AG04449 (cell line): ENCODE results near the gene SSX4.
"Not testable (repeated sequence)": the region's sequence is repeated elsewhere in the genome, so short reads cannot be mapped to it uniquely, and the experiment has no call there.

Experiments
- CTCF ChIA-PET: fragments of 350-600 bp; formaldehyde crosslinking; extraction: SDS; loops from one replicate; lab custom pipeline; 2021; ENCODE audit warnings: antibody characterized with exemption; lab: Yijun Ruan, JAX
- POLR2A ChIA-PET: fragments of 400-600, 350-600 bp; formaldehyde crosslinking; extraction: SDS; loops from one replicate; lab custom pipeline; 2020; ENCODE audit warnings: antibody characterized with exemption, inconsistent platforms; lab: Yijun Ruan, JAX
- DNase-seq: peaks from one replicate; pipeline ENCODE4 v3.0.0-alpha.2; 2010; ENCODE audit warnings: low read depth, low spot score
- H3K4me3 ChIP-seq: 2 replicates; pipeline ENCODE4 v1.5.1; 2011; ENCODE audit warnings: low read depth, mild to moderate bottlenecking, control low read depth, low read length
- CTCF ChIP-seq: IDR thresholded peaks from one replicate; pipeline ENCODE4 v1.5.1; 2011; ENCODE audit warnings: mild to moderate bottlenecking, moderate library complexity, low read length, control low read depth, inconsistent platforms; ENCODE audit not compliant: insufficient read depth; ENCODE audit errors: missing control alignments

The SSX4 gene

DNA sequence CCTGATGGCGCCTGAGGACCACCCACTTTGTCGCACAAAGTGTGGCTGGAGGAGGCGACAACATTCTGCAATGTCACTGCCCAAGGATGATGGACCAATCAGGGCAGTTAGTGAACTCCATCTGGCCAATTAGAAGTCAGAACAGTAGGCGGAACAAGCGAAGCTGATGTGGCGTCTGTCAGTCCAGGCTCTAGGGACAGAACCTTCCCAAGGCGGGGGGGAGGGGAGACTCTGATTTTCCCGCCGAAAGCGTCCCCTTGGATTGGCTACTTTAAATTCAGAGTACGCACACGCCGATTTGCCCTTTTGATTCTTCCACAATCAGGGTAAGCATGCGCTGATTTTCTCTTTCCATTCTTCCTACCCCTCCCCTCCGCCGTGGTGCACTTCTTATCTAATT lies at the start of gene SSX4:
SSX4 (plus strand) TSS at position 301 of the 400 bp plus-strand sequence. CDS start 515 bp downstream, outside the sequence.
- CTCF ChIA-PET: not testable (repeated sequence)

DNA sequence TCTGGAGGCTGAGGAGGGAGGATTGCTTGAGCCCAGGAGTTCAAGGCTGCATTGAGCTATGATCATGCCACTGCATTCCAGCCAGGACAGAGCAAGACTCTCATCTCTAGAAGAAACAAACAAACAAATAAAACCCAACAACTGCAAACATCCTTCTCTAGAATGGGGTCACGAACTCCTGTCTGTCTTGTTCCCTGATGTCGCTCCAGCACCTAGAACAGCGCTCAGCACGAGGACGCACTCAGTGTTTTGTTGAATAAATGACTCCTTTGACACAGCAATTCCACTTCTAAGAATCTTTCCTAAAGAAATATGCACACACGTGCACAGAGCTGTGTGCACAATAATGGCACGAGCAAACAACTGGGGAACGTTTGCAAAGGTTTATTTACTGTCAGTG lies 37.3 kb upstream of the SSX4 start:
- H3K4me3 ChIP-seq, DNase-seq, CTCF ChIA-PET, POLR2A ChIA-PET: not testable (repeated sequence)

More for the DNA sequence above, at the start of gene SSX4:
- DNase-seq, H3K4me3 ChIP-seq, POLR2A ChIA-PET: not testable (repeated sequence)

DNA sequence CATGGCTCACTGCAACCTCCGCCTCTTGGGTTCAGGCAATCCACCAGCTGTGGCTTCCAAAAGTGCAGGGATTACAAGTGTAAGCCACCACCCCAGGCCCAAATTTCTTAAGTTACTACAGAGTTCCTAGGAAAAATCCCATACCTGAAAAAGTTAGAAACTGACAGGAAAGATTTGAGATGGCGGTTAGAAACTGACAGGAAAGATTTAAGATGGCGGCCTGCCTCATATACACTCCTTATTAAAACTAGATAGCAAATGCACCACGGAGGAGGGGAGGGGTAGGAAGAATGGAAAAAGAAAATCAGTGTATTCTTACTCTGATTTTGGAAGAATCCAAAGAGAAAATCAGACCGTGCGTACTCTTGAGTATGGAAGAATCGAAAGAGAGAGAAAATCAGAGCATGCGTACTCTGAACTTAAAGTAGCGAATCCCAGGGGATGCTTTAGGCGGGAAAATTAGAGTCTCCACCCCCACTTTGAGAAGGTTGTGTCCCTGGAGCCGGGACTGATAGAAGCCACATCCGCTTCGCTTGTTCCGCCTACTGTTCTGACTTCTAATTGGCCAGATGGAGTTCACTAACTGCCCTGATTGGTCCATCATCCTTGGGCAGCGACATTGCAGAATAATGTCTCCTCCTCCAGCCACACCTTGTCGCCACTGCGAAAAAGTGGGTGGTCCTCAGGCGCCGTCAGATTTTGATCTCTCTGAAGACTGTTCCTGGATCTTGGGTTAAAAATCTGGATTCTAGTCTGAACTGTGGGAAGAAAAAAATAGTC lies 26.8 kb upstream of the SSX4 start, which contains the start of gene SSX3:
SSX3 (minus strand) TSS at position 389 of the 780 bp plus-strand sequence. CDS start 1,454 bp downstream, outside the sequence.
- POLR2A ChIA-PET, DNase-seq, CTCF ChIA-PET, H3K4me3 ChIP-seq: not testable (repeated sequence)

DNA sequence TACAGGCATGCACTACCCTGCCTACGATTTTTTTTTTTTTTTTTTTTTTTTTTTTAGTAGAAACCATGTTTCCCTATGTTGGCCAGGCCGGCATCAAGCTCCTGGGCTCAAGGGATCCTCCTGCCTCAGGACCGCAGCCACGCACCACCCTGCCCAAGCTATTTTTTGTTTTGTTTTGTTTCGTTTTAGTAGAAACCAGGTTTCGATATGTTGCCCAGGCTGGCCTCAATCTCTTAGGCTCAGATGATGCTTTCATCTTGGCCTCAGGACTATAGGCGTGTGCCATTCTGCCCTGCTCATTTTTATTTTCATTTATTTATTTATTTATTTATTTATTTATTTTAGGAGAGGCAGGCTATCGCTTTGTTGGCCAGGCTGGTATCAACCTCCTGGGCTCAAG lies 25.7 kb upstream of the SSX4 start:
- no peak overlapping the region for H3K4me3 ChIP-seq
- no peak for DNase-seq
- ChIA-PET CTCF (no interaction called here), POLR2A (no interaction called here)
- TF ChIP-seq CTCF: no peak

- CTCF ChIA-PET, DNase-seq, POLR2A ChIA-PET, H3K4me3 ChIP-seq: not testable (repeated sequence)
Observed at GRCh38 chrX:48359281-48359680, 24.1 kb upstream of the SSX4 start.

GRCh38 chrX:48367717-48368408 lies 15.5 kb upstream of the SSX4 start:
- DNase-seq, POLR2A ChIA-PET, H3K4me3 ChIP-seq, CTCF ChIA-PET: not testable (repeated sequence)

GRCh38 chrX:48370408-48370807 lies 12.9 kb upstream of the SSX4 start:
- DNase-seq, H3K4me3 ChIP-seq, POLR2A ChIA-PET, CTCF ChIA-PET: not testable (repeated sequence)

DNA sequence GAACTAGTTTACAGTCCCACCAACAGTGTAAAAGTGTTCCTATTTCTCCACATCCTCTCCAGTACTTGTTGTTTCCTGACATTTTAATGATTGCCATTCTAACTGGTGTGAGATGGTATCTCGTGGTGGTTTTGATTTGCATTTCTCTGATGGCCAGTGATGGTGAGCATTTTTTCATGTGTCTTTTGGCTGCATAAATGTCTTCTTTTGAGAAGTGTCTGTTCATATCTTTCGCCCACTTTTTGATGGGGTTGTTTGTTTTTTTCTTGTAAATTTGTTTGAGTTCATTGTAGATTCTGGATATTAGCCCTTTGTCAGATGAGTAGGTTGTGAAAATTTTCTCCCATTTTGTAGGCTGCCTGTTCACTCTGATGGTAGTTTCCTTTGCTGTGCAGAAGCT lies 13.6 kb downstream of the SSX4 start:
- POLR2A ChIA-PET, H3K4me3 ChIP-seq, DNase-seq, CTCF ChIA-PET: not testable (repeated sequence)

DNA sequence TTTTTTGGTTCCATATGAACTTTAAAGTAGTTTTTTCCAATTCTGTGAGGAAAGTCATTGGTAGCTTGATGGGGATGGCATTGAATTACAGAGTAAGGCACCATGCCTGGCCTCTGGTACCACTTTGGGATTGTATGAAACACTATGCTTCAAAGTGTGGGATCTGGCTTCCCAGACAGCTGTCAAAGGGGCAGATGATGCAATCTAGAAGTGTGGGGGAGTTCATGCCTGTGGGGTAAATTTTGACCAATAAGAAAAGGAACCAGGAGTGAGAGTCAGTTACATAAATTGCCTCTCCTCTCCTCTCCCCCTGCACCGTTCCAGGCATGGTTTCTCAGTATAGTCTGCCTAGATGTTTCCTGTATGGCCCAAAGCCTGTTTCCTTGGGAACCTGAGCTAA lies 14.5 kb downstream of the SSX4 start:
- CTCF ChIA-PET, DNase-seq, H3K4me3 ChIP-seq, POLR2A ChIA-PET: not testable (repeated sequence)

- DNase-seq, POLR2A ChIA-PET, H3K4me3 ChIP-seq, CTCF ChIA-PET: not testable (repeated sequence)
Observed at GRCh38 chrX:48411860-48412259, 28.5 kb downstream of the SSX4 start, which contains the start of gene SSX4B. Gene SSX4B, minus strand, starts transcription at chrX:48411960. Its CDS starts 588 bp downstream, at chrX:48411372.

DNA sequence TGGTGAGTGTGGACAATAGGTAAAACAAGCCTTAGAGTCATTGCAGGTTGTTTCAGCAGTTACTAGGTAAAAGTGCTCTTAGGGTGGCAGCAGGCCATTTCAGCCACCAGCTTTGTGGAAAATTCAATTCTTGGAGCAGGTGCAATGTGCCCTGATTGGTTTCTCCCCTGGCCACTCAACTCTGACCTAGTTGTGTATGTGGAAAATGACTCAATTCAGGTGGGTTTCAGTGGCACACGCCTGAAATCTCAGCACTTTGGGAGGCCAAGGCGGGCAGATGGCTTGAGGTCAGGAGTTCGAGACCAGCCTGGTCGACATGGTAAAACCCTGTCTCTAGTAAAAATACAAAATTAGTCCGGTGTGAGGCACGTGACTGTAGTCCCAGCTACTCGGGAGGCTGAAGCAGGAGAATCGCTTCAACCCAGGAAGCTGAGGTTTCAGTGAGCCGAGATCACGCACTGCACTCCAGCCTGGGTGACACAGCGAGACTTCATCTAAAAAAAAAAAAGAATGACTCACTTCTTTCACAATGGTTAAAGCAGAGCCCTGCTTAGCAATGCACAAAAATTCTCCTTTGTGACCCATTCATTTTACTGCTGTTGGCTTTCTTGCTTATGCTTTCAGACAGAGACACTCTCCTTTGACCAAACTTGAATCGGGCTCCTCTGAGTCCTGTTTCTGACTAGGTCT lies 43.8 kb downstream of the SSX4 start:
- H3K4me3 ChIP-seq, POLR2A ChIA-PET, CTCF ChIA-PET, DNase-seq: not testable (repeated sequence)

DNA sequence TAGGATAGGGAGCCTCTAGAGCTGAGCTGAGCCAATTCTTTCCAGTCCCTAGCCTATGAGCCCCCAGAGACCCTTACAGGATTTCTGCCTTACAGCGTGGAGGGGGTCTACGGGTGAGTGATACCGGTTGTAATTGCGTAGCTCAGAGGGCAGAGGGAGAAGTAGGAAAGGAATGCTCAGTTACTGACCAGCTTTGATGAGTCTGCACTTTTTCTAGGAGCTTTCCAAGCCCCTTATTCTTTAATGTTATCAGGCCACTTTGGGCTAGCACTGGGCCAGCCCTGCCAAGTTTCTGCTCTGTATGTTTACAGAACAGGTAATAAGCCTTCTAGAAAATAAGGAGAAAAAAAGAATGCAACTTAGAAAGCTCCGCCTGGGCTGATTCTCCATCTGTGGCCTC lies 46.3 kb downstream of the SSX4 start:
- POLR2A ChIA-PET, H3K4me3 ChIP-seq, CTCF ChIA-PET, DNase-seq: not testable (repeated sequence)

DNA sequence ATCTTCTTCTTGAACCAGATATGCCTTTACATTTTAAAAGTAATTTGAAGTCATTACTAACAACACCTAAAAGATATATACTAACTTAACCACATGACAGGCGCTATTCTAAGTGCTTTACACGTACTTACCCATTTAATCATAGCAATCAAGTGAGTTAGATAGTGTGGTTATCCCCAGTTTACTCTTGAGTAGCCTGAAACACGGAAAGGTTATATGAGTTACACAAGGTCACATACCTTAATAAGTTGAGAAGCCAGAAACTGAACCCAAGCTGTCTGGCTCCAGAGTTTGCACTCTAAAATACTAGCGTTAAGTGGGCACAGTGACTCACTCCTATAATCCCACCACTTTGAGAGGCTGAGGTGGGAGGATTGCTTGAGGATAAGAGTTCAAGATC lies 46.8 kb downstream of the SSX4 start:
- POLR2A ChIA-PET, CTCF ChIA-PET, DNase-seq, H3K4me3 ChIP-seq: not testable (repeated sequence)

DNA sequence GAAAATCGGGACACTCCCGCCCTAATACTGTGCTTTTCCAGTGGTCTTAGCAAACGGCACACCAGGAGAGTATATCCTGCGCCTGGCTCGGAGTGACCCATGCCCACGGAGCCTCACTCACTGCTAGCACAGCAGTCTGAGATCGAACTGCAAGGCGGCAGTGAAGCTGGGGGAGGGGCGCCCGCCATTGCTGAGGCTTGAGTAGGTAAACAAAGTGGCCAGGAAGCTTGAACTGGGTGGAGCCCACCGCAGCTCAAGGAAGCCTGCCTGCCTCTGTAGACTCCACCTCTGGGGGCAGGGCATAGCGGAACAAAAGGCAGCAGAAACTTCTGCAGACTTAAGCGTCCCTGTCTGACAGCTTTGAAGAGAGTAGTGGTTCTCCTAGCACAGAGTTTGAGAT lies 50.4 kb downstream of the SSX4 start:
- POLR2A ChIA-PET, CTCF ChIA-PET, DNase-seq, H3K4me3 ChIP-seq: not testable (repeated sequence)
